ENCODE results near the gene ODAD2.

ODAD2 gene

DNA sequence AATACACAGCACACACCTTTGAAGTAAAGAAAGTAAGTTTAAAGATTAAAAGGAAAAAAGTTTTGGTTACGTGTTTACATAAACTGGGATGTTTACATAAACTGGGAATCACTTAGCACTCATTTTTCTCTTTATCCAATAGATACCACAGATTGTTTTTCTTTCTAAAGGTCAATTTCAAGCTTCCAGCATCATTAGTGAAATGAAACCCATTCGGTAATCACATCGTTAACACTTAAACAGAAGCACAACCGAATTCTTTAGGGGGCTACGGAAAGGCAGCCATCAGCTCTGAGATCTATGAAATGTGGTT lies 1.1 kb downstream of the ODAD2 start:
- TF ChIP-seq, protein P1, sequence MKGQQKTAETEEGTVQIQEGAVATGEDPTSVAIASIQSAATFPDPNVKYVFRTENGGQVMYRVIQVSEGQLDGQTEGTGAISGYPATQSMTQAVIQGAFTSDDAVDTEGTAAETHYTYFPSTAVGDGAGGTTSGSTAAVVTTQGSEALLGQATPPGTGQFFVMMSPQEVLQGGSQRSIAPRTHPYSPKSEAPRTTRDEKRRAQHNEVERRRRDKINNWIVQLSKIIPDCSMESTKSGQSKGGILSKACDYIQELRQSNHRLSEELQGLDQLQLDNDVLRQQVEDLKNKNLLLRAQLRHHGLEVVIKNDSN (IDR thresholded peaks at IDR 0.05) = no peak
- TF ChIP-seq NFIC (IDR thresholded peaks at IDR 0.05) (no peak), TAF1 (IDR thresholded peaks at IDR 0.05; ENCODE audit: low read depth) (no peak), FOXM1 (IDR thresholded peaks at IDR 0.05; ENCODE audit: borderline replicate concordance, low read depth) (no peak), TCF12 (IDR thresholded peaks at IDR 0.05; ENCODE audit: low read depth) (no peak), TEAD4 (IDR thresholded peaks at IDR 0.05) (no peak)

DNA sequence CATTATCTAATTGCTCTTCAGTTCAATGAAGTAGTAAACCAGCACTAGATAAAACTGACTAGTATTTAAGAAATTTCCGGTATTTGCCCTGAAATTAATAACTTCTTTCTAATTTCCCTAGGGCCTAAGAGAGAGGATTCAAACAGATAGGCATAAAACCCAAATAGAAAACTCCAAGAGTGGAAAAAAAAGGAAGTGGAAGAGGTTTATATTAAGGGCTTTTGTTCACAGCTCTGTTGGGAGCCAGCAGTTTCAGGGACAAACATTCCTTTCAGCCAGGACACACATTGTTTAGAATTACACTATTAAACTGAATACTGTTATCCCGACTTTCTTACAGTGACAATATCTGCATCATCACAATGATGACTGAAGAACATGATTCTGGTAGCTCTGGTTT lies 3.6 kb downstream of the ODAD2 start:
- TF ChIP-seq RAD21 (IDR thresholded peaks at IDR 0.05; ENCODE audit: low read depth) = no peak
- no peak for TF ChIP-seq EGR1 (IDR thresholded peaks at IDR 0.05)
- no peak for TF ChIP-seq YY1 (IDR thresholded peaks at IDR 0.05; ENCODE audit: low read depth)
- no peak for TF ChIP-seq FOXM1 (IDR thresholded peaks at IDR 0.05; ENCODE audit: borderline replicate concordance, low read depth)
- TF ChIP-seq, protein P1 (IDR thresholded peaks at IDR 0.05) = no peak
- no peak for TF ChIP-seq CREB1 (IDR thresholded peaks at IDR 0.05; ENCODE audit: low read depth)
- TF ChIP-seq, protein P2, sequence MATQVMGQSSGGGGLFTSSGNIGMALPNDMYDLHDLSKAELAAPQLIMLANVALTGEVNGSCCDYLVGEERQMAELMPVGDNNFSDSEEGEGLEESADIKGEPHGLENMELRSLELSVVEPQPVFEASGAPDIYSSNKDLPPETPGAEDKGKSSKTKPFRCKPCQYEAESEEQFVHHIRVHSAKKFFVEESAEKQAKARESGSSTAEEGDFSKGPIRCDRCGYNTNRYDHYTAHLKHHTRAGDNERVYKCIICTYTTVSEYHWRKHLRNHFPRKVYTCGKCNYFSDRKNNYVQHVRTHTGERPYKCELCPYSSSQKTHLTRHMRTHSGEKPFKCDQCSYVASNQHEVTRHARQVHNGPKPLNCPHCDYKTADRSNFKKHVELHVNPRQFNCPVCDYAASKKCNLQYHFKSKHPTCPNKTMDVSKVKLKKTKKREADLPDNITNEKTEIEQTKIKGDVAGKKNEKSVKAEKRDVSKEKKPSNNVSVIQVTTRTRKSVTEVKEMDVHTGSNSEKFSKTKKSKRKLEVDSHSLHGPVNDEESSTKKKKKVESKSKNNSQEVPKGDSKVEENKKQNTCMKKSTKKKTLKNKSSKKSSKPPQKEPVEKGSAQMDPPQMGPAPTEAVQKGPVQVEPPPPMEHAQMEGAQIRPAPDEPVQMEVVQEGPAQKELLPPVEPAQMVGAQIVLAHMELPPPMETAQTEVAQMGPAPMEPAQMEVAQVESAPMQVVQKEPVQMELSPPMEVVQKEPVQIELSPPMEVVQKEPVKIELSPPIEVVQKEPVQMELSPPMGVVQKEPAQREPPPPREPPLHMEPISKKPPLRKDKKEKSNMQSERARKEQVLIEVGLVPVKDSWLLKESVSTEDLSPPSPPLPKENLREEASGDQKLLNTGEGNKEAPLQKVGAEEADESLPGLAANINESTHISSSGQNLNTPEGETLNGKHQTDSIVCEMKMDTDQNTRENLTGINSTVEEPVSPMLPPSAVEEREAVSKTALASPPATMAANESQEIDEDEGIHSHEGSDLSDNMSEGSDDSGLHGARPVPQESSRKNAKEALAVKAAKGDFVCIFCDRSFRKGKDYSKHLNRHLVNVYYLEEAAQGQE (IDR thresholded peaks at IDR 0.05; ENCODE audit: low read depth) = no peak
- TF ChIP-seq TCF12 (IDR thresholded peaks at IDR 0.05; ENCODE audit: low read depth) = no peak
- TF ChIP-seq EP300 (IDR thresholded peaks at IDR 0.05; ENCODE audit: borderline replicate concordance) = no peak
- TF ChIP-seq ZBTB7A (IDR thresholded peaks at IDR 0.05; ENCODE audit: low read depth) = no peak
- no peak for TF ChIP-seq NFIC (IDR thresholded peaks at IDR 0.05)
- no peak for TF ChIP-seq TEAD4 (IDR thresholded peaks at IDR 0.05)
- TF ChIP-seq CEBPB (IDR thresholded peaks at IDR 0.05) = no peak
- TF ChIP-seq TAF1 (IDR thresholded peaks at IDR 0.05; ENCODE audit: low read depth) = no peak
- TF ChIP-seq, protein P3, sequence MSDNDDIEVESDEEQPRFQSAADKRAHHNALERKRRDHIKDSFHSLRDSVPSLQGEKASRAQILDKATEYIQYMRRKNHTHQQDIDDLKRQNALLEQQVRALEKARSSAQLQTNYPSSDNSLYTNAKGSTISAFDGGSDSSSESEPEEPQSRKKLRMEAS (IDR thresholded peaks at IDR 0.05) = no peak

DNA sequence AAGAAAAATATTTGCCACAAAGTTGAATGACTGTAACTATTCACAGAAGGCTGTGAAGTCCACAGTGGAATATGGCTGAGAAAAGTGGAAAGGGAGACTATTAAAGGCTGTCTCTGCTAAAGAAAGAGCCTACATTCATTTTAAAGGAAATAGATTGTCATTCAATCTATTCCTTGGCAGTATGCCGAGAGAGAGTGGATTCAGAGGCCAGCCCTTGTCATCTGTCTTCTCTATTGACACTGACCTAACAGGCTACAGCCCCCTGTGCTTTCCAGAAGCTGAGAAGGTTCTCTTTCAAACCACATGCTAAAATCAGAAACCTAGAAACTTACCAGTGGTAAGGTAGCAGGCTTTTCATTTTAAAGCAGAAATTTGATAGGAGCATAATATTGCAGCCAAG lies 12.1 kb downstream of the ODAD2 start:
- TF ChIP-seq TEAD4 (IDR thresholded peaks at IDR 0.05) = no peak
- TF ChIP-seq EP300 (IDR thresholded peaks at IDR 0.05; ENCODE audit: borderline replicate concordance) = no peak
- TF ChIP-seq YY1 (IDR thresholded peaks at IDR 0.05; ENCODE audit: low read depth) = no peak
- TF ChIP-seq FOXM1 (IDR thresholded peaks at IDR 0.05; ENCODE audit: borderline replicate concordance, low read depth) = no peak
- TF ChIP-seq ZBTB7A (IDR thresholded peaks at IDR 0.05; ENCODE audit: low read depth) = no peak
- no peak for TF ChIP-seq CEBPB (IDR thresholded peaks at IDR 0.05)
- no peak for TF ChIP-seq RAD21 (IDR thresholded peaks at IDR 0.05; ENCODE audit: low read depth)
- TF ChIP-seq CREB1 (IDR thresholded peaks at IDR 0.05; ENCODE audit: low read depth) = no peak
- TF ChIP-seq, protein P1 (IDR thresholded peaks at IDR 0.05) = no peak
- no peak for TF ChIP-seq NFIC (IDR thresholded peaks at IDR 0.05)
- TF ChIP-seq, protein P2 (IDR thresholded peaks at IDR 0.05; ENCODE audit: low read depth) = no peak
- TF ChIP-seq, protein P3 (IDR thresholded peaks at IDR 0.05) = no peak
- TF ChIP-seq EGR1 (IDR thresholded peaks at IDR 0.05) = no peak
- TF ChIP-seq TAF1 (IDR thresholded peaks at IDR 0.05; ENCODE audit: low read depth) = no peak

DNA sequence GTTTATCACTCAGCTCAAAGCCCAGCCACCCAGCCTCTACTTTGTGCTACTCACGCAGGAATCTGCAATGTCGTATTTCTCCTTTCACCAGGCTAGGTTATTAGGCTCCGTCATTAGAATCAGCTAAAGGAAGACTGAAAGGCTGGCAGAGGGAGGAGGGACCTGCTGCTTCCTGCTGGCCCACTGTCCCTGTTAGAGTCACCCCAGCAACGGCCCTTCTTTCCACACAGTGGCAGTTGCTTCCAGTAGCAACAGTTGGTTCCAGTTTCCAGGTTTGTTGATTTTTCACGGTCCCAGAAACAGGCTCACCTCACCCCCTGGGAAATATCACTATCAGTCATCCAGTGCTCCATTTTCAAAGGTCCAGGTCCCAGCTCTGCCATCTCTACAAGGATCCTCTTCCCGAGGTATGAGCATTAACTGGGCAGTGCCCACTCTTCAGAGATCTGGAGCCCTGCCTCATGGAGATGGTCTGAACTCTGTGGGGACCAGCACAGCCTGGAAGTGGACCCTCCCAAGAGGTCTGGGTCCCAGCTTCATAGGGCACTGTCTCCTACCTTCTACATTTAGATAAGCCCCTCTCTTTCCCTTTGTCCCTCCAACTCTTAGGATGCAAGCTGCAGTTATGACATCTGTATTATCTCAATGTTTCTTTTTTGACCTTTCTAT lies 15.9 kb downstream of the ODAD2 start:
- TF ChIP-seq YY1 (IDR thresholded peaks at IDR 0.05; ENCODE audit: low read depth) (no peak), TEAD4 (IDR thresholded peaks at IDR 0.05) (no peak)

DNA sequence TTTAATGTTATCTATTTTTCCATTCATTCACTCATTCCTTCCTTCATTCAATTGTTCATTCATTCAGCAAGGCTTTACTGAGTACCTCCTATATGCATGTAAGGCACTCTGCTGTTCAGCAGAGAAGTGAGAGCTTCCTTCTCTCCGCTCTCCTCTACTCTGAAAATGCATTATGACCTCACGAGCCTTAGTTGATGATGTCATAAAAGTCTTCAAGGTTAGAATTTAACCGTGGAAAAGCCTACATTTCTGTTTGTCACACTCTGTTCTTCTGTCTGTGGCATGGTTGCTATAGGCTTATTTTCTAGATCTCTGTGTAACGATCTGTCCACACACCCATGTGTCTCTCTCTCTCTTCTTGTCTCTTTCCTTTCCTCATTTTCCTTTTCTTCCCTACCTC lies 17.1 kb downstream of the ODAD2 start:
- TF ChIP-seq, protein P1 (IDR thresholded peaks at IDR 0.05) = no peak
- no peak for TF ChIP-seq FOXM1 (IDR thresholded peaks at IDR 0.05; ENCODE audit: borderline replicate concordance, low read depth)
- no peak for TF ChIP-seq TAF1 (IDR thresholded peaks at IDR 0.05; ENCODE audit: low read depth)
- no peak for TF ChIP-seq EP300 (IDR thresholded peaks at IDR 0.05; ENCODE audit: borderline replicate concordance)
- no peak for TF ChIP-seq CREB1 (IDR thresholded peaks at IDR 0.05; ENCODE audit: low read depth)
- TF ChIP-seq TEAD4 (IDR thresholded peaks at IDR 0.05) = no peak
- no peak for TF ChIP-seq NFIC (IDR thresholded peaks at IDR 0.05)
- TF ChIP-seq ZBTB7A (IDR thresholded peaks at IDR 0.05; ENCODE audit: low read depth) = no peak
- no peak for TF ChIP-seq CEBPB (IDR thresholded peaks at IDR 0.05)
- no peak for TF ChIP-seq RAD21 (IDR thresholded peaks at IDR 0.05; ENCODE audit: low read depth)
- TF ChIP-seq TCF12 (IDR thresholded peaks at IDR 0.05; ENCODE audit: low read depth) = no peak
- TF ChIP-seq YY1 (IDR thresholded peaks at IDR 0.05; ENCODE audit: low read depth) = no peak
- TF ChIP-seq, protein P2 (IDR thresholded peaks at IDR 0.05; ENCODE audit: low read depth) = no peak
- TF ChIP-seq, protein P3 (IDR thresholded peaks at IDR 0.05) = no peak
- TF ChIP-seq EGR1 (IDR thresholded peaks at IDR 0.05) = no peak
